Measurements from ENCODE around the gene NEIL3.

NEIL3 gene

DNA sequence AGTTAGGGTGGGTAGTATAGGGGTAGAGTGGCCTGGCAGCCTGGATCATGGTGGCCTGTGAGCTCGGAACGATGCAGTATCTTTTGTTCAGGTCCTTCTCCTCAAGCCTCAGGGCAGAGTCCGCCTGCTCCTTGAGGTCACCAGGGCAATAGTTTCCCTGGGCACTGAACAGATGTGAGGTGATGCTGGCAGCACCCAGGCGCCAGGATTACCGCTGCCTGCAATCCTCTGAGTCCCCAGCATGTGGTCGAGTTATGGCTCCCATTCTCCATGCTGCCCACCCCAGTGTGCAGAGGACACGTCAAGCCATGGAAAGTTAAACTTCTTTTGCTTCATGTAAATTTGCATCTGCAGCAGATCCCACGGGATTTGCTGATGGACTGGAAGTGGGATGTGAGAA, 38.7 kb downstream of the NEIL3 start:
- Histone ChIP-seq H4K20me1 (ENCODE audit: insufficient read depth, low read length) (no peaks in the 10 kb centered on the region), H3K36me3 (replicated peaks; ENCODE audit: insufficient read depth, low read length) (no peaks in the 10 kb centered on the region; the same call in 1 of the 2 replicates), H3K4me3 (ENCODE audit: low read length) (no peak overlapping the region), H3K79me2 (ENCODE audit: low read length) (no peaks in the 10 kb centered on the region), H2AFZ (ENCODE audit: low read length) (no peak overlapping the region), H3K9me2 (replicated peaks; ENCODE audit: insufficient read depth, low read length) (no peaks in the 10 kb centered on the region), H3K4me1 (ENCODE audit: low read length) (no peaks in the 10 kb centered on the region), H3F3A (ENCODE audit: insufficient read depth, low read length) (no peaks in the 10 kb centered on the region), H3K27ac (ENCODE audit: low read length) (no peak overlapping the region), H3K27me3 (replicated peaks; ENCODE audit: insufficient read depth, low read length) (no peaks in the 10 kb centered on the region), H3K9ac (ENCODE audit: low read length) (no peak overlapping the region), H3K9me3 (replicated peaks; ENCODE audit: insufficient read depth, low read length) (no peaks in the 10 kb centered on the region), H3K4me2 (ENCODE audit: low read depth, low read length) (no peak overlapping the region)
- DNase-seq, result no peak
- TF ChIP-seq, protein P1, sequence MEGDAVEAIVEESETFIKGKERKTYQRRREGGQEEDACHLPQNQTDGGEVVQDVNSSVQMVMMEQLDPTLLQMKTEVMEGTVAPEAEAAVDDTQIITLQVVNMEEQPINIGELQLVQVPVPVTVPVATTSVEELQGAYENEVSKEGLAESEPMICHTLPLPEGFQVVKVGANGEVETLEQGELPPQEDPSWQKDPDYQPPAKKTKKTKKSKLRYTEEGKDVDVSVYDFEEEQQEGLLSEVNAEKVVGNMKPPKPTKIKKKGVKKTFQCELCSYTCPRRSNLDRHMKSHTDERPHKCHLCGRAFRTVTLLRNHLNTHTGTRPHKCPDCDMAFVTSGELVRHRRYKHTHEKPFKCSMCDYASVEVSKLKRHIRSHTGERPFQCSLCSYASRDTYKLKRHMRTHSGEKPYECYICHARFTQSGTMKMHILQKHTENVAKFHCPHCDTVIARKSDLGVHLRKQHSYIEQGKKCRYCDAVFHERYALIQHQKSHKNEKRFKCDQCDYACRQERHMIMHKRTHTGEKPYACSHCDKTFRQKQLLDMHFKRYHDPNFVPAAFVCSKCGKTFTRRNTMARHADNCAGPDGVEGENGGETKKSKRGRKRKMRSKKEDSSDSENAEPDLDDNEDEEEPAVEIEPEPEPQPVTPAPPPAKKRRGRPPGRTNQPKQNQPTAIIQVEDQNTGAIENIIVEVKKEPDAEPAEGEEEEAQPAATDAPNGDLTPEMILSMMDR (IDR thresholded peaks at IDR 0.05; ENCODE audit: low read length), result no peak
- no peak for TF ChIP-seq EZH2 (optimal IDR thresholded peaks at IDR 0.05; ENCODE audit: low read depth, low read length)
- TF ChIP-seq EZH2phosphoT487 (IDR thresholded peaks at IDR 0.05; ENCODE audit: low read length), result no peak

DNA sequence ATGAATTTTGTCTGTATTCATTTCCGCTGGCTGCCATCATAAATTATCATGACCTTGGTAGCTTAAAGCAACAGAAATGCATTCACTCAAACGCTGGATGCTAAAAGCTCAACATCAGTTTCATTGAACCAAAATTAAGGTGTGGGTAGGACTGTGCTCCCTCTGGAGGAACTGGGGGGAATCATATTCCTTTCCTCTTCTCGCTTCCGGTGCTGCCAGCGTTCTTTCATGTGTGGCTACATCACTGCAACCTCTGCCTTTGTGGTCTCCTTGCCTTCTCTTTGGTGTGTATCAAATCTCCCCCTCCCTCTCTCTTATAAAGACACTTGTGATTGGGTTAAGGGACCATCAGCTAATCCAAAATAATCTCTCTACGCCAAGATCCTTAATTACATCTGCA, 39.5 kb downstream of the NEIL3 start:
- Histone ChIP-seq H3K9me2 (replicated peaks; ENCODE audit: insufficient read depth, low read length) (no peaks in the 10 kb centered on the region), H3K9ac (ENCODE audit: low read length) (no peak overlapping the region), H4K20me1 (ENCODE audit: insufficient read depth, low read length) (no peaks in the 10 kb centered on the region), H2AFZ (ENCODE audit: low read length) (no peak overlapping the region), H3K9me3 (replicated peaks; ENCODE audit: insufficient read depth, low read length) (no peaks in the 10 kb centered on the region), H3K79me2 (ENCODE audit: low read length) (no peaks in the 10 kb centered on the region), H3K27ac (ENCODE audit: low read length) (no peak overlapping the region), H3K27me3 (replicated peaks; ENCODE audit: insufficient read depth, low read length) (no peaks in the 10 kb centered on the region), H3K36me3 (replicated peaks; ENCODE audit: insufficient read depth, low read length) (no peaks in the 10 kb centered on the region; the same call in 1 of the 2 replicates), H3K4me1 (ENCODE audit: low read length) (no peaks in the 10 kb centered on the region), H3K4me3 (ENCODE audit: low read length) (no peak overlapping the region), H3F3A (ENCODE audit: insufficient read depth, low read length) (no peaks in the 10 kb centered on the region), H3K4me2 (ENCODE audit: low read depth, low read length) (no peak overlapping the region)
- DNase-seq, result no peak
- TF ChIP-seq EZH2phosphoT487 (IDR thresholded peaks at IDR 0.05; ENCODE audit: low read length), result no peak
- TF ChIP-seq, protein P1 (IDR thresholded peaks at IDR 0.05; ENCODE audit: low read length), result no peak
- no peak for TF ChIP-seq EZH2 (optimal IDR thresholded peaks at IDR 0.05; ENCODE audit: low read depth, low read length)

DNA sequence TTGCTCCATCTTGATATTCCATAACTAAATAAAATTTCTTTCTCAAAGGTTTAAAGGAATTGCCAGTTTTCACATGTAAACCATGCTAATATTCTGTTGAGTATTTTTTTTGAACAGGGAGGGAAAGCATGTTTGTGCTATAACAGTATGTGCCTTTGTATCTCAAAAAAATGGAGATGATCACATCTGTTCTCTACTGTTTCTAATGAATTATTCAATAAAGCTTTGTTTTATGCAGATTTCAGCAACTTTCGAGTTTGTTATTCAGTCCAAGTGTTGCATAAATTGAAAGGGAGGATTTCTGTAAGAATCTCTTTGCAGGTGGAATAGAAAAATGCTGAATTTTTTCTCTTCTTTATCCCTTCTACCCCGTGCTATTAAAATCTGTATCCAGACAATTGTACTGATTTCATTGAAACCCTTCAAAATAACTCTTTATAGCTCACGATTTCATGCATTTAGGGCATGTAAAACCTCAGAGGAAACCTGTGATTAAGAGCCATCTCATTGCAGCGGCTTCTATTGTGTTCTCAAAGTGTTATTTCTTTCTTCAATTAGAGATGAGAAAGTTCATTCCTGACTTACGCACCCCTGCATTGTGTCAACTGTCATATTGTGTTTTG, 42.1 kb downstream of the NEIL3 start:
- Histone ChIP-seq H3K79me2 (ENCODE audit: low read length) (no peaks in the 10 kb centered on the region), H3K4me2 (ENCODE audit: low read depth, low read length) (no peak overlapping the region), H3K27me3 (replicated peaks; ENCODE audit: insufficient read depth, low read length) (no peaks in the 10 kb centered on the region), H3K4me1 (ENCODE audit: low read length) (no peaks in the 10 kb centered on the region), H4K20me1 (ENCODE audit: insufficient read depth, low read length) (no peaks in the 10 kb centered on the region), H3F3A (ENCODE audit: insufficient read depth, low read length) (no peaks in the 10 kb centered on the region), H3K36me3 (replicated peaks; ENCODE audit: insufficient read depth, low read length) (no peaks in the 10 kb centered on the region; the same call in 1 of the 2 replicates), H3K9me2 (replicated peaks; ENCODE audit: insufficient read depth, low read length) (no peaks in the 10 kb centered on the region), H3K4me3 (ENCODE audit: low read length) (no peak overlapping the region), H3K9ac (ENCODE audit: low read length) (no peak overlapping the region), H3K9me3 (replicated peaks; ENCODE audit: insufficient read depth, low read length) (no peaks in the 10 kb centered on the region), H2AFZ (ENCODE audit: low read length) (no peak overlapping the region), H3K27ac (ENCODE audit: low read length) (no peak overlapping the region)
- TF ChIP-seq EZH2phosphoT487 (IDR thresholded peaks at IDR 0.05; ENCODE audit: low read length) (no peak), EZH2 (optimal IDR thresholded peaks at IDR 0.05; ENCODE audit: low read depth, low read length) (no peak)
- TF ChIP-seq, protein P1 (IDR thresholded peaks at IDR 0.05; ENCODE audit: low read length), result no peak
- no peak for DNase-seq

Measured in MM.1S (cell line).